Peyer's patch (tissue), 4 donors: ENCODE results near the gene CCDC15. TPM values are rescaled to one million over a fixed set of nuclear protein-coding genes. Genes with fewer than 3 reads are reported as not detected.
"Not testable (repeated sequence)": the region's sequence is repeated elsewhere in the genome, so short reads cannot be mapped to it uniquely, and the experiment has no call there.

Source experiments
- DNase-seq, 3 donors: peaks; one replicate each; pipeline ENCODE4 v3.0.0-alpha.2; 2017 to 2019
- H3K27ac ChIP-seq, 4 donors: fragments of 200-600 bp; sonication (generic); one replicate each; pipeline ENCODE4 v1.5.1; 2016 to 2019
- H3K27me3 ChIP-seq, 2 donors: fragments of 200-600 bp; sonication (generic); one replicate each; pipeline ENCODE4 v1.5.1; 2019
- H3K36me3 ChIP-seq, 3 donors: fragments of 200-600 bp; sonication (generic); one replicate each; pipeline ENCODE4 v1.5.1; 2016 to 2019
- H3K4me1 ChIP-seq, 4 donors: fragments of 200-600 bp; sonication (generic); one replicate each; pipeline ENCODE4 v1.5.1; 2016 to 2019
- H3K4me3 ChIP-seq, 4 donors: fragments of 200-600 bp; sonication (generic); 1 replicate in 3 of 4; 2 replicates in 1 of 4; pipeline ENCODE4 v1.5.1; 2016 to 2019; ENCODE audit warnings: mild to moderate bottlenecking in 1 of 4
- H3K9me3 ChIP-seq, 4 donors: fragments of 200-600 bp; sonication (generic); one replicate each; pipeline ENCODE4 v1.5.1; 2016 to 2019; ENCODE audit warnings: mild to moderate bottlenecking in 1 of 4
- CTCF ChIP-seq, 6 experiments: fragments of 450-650 bp in 4 of 6; fragments of 200-600 bp in 2 of 6; sonication (generic) in 1 of 6; IDR thresholded peaks; one replicate each; pipeline ENCODE4 v1.5.1; 2017 to 2019; ENCODE audit warnings: antibody characterized with exemption in 6 of 6, mild to moderate bottlenecking in 3 of 6, moderate library complexity in 1 of 6
- POLR2A ChIP-seq, 2 donors: fragments of 450-650 bp; IDR thresholded peaks; one replicate each; pipeline ENCODE4 v1.5.1; 2017; ENCODE audit warnings: antibody characterized with exemption in 2 of 2, mild to moderate bottlenecking in 2 of 2, moderate library complexity in 2 of 2
- total RNA-seq, 4 donors: library from RNA; depleted of rRNA; stranded (reverse); fragments of >200 nt; gene quantifications; one replicate each; pipeline ENCODE4 v1.1.0, GENCODE V29; 2016

CCDC15 gene
- total RNA-seq, 4 donors from 2014 or later, result 0.35 to 7.4 (median 1.8) TPM

- H3K4me3 ChIP-seq, result no peak overlapping the region
- no peak for DNase-seq
- TF ChIP-seq CTCF (IDR thresholded peaks at IDR 0.05) (no peak), POLR2A (IDR thresholded peaks at IDR 0.05) (no peak)
- no peaks in the 10 kb centered on the region for H3K36me3 ChIP-seq
- H3K9me3 ChIP-seq, result no peaks in the 10 kb centered on the region
- H3K27me3 ChIP-seq, result no peaks in the 10 kb centered on the region
- H3K4me1 ChIP-seq, result no peaks in the 10 kb centered on the region
- H3K27ac ChIP-seq, result no peak overlapping the region
Measured at GRCh38 chr11:125049164-125049792, 95.3 kb downstream of the CCDC15 start.

DNA sequence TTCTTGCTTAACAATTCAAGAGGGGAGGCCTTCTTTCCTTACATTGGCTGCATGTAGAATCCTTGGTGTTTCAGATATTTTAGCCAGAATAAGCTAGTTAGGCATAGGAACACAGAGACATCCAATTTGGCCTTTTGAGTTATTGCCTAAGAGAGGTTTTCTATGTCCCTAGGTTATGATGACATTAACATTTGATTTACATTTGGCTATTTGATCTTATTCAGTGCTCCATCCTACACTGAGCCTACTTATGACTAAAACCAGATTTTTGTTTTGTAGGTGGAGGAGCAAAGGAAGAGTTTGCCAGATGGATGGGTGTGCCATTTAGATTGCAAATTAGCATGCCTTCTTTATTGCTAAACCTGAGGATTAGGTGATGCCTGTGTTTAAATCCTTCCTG lies 98.0 kb downstream of the CCDC15 start:
- Histone ChIP-seq H3K4me1 (no peaks in the 10 kb centered on the region), H3K4me3 (no peak overlapping the region), H3K27me3 (no peaks in the 10 kb centered on the region), H3K36me3 (no peaks in the 10 kb centered on the region), H3K9me3 (no peaks in the 10 kb centered on the region), H3K27ac (no peak overlapping the region)
- no peak for DNase-seq
- no peak for TF ChIP-seq CTCF (IDR thresholded peaks at IDR 0.05)

DNA sequence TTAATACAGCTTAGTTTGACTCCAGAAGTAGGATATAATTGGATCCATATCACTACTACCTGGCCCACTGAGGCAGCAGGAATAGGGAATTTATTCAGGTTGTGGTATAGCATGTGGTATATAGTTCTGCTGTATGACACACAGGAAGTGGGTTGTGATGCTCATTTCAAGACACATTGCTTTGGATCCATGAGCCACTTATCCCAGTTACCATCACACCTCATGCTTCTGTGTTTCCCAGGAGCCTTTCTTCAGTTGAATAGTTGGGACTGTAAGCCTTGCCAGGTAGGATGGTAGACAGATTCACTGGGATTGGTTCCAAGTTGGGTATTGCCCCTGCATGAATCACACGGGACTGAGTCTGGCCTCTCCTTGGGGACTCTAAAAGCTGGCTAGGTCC lies 99.2 kb downstream of the CCDC15 start:
- H3K4me1 ChIP-seq, result no peaks in the 10 kb centered on the region
- H3K9me3 ChIP-seq, result no peaks in the 10 kb centered on the region
- H3K36me3 ChIP-seq, result no peaks in the 10 kb centered on the region
- H3K27me3 ChIP-seq, result no peaks in the 10 kb centered on the region
- TF ChIP-seq POLR2A (IDR thresholded peaks at IDR 0.05) (no peak), CTCF (IDR thresholded peaks at IDR 0.05) (no peak)
- DNase-seq, result no peak
- H3K4me3 ChIP-seq, result no peak overlapping the region
- H3K27ac ChIP-seq, result no peak overlapping the region

DNA sequence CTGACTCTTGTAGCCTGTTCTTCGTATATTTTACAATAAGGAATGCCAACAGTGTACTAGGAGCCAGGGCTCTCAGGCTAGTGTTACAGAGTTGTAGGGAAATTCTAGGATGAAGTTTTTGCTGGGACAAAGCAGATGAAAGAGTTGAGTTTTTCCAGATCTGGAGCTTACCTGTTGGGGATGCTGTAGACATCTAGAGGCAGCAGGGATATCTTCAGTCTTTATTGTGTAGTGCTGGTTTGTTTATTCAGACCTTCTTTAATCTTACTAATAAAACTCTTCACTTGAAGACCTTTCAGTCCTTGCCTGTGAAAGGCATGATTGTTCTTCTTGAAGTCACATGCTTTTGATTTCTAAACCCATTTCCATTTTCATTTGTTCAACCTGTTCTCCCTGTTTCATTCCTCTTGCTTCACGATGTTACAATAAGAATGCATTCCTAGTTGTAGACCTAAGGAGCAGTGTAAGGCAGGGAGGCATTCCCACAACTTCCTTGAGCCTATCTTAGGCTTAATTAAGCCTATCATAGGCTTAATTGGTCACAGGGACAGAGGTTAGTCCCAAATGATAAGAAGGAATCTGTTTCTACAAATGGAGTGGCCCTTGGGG lies 101.2 kb downstream of the CCDC15 start:
- no peak for DNase-seq
- Histone ChIP-seq H3K4me1 (no peaks in the 10 kb centered on the region), H3K27me3 (no peaks in the 10 kb centered on the region), H3K9me3 (no peaks in the 10 kb centered on the region), H3K4me3 (no peak overlapping the region), H3K36me3 (no peaks in the 10 kb centered on the region), H3K27ac (no peak overlapping the region)
- TF ChIP-seq CTCF (IDR thresholded peaks at IDR 0.05), result no peak
- no peak for TF ChIP-seq POLR2A (IDR thresholded peaks at IDR 0.05)

DNA sequence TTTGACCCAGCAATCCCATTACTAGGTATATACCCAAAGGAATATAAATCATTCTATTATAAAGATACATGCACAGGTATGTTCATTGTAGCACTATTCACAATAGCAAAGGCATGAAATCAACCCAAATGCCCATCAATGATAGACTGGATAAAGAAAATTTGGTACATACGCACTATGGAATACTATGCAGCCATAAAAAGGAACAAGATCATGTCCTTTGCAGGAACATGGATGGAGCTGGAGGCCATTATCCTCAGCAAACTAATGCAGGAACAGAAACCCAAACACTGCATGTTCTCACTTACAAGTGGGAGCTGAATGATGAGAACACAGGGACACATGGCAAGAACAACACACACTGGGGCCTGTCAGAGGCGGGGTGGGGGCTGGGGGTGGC lies 102.1 kb downstream of the CCDC15 start:
- H3K36me3 ChIP-seq, H3K9me3 ChIP-seq, H3K27ac ChIP-seq, H3K27me3 ChIP-seq, H3K4me3 ChIP-seq, H3K4me1 ChIP-seq, DNase-seq: not testable (repeated sequence)

- no peak for DNase-seq
- Histone ChIP-seq H3K4me1 (no peaks in the 10 kb centered on the region), H3K36me3 (no peaks in the 10 kb centered on the region), H3K4me3 (no peak overlapping the region), H3K27ac (no peak overlapping the region), H3K9me3 (no peaks in the 10 kb centered on the region), H3K27me3 (no peaks in the 10 kb centered on the region)
- TF ChIP-seq POLR2A (IDR thresholded peaks at IDR 0.05) (no peak), CTCF (IDR thresholded peaks at IDR 0.05) (no peak)
Measured at GRCh38 chr11:125056931-125057692, 103.1 kb downstream of the CCDC15 start.
